ENCODE results near the gene TNFRSF1B.

The TNFRSF1B gene

GRCh38 chr1:12182410-12182984 is 15.7 kb downstream of the TNFRSF1B start:
- no peaks in the 10 kb centered on the region for H3K36me3 ChIP-seq (ENCODE audit: control insufficient read depth, low read length)
- no peaks in the 10 kb centered on the region for H3K79me2 ChIP-seq (ENCODE audit: control insufficient read depth, low read length)
- peaks cover 27% of the 10 kb centered on the region for H3K4me1 ChIP-seq (ENCODE audit: control insufficient read depth, low read length)
- no peak for TF ChIP-seq CTCF (IDR thresholded peaks at IDR 0.05; ENCODE audit: low read depth, low read length, poor library complexity, severe bottlenecking)
- TF ChIP-seq EZH2phosphoT487 (IDR thresholded peaks at IDR 0.05; ENCODE audit: borderline replicate concordance, low read length), result no peak
- H3K9me3 ChIP-seq (ENCODE audit: control insufficient read depth, insufficient read depth, low read length), result no peaks in the 10 kb centered on the region
- no peak overlapping the region for H3K27ac ChIP-seq (ENCODE audit: low read depth, low read length)
- no peak overlapping the region for H3K4me3 ChIP-seq (ENCODE audit: low read length)
- H3K9me2 ChIP-seq (replicated peaks; ENCODE audit: control insufficient read depth, low read length), result no peaks in the 10 kb centered on the region
- H3F3A ChIP-seq (ENCODE audit: control insufficient read depth, insufficient read depth), result no peaks in the 10 kb centered on the region
- H3K4me2 ChIP-seq (ENCODE audit: low read length), result no peak overlapping the region
- H3K27me3 ChIP-seq (ENCODE audit: control insufficient read depth, low read length), result peaks cover 79% of the 10 kb centered on the region
- 0 out of 2 replicates have a peak, but pooled peaks cover under 1% of the 10 kb centered on the region for H4K20me1 ChIP-seq (ENCODE audit: control insufficient read depth, insufficient read depth, low read depth, low read length)

DNA sequence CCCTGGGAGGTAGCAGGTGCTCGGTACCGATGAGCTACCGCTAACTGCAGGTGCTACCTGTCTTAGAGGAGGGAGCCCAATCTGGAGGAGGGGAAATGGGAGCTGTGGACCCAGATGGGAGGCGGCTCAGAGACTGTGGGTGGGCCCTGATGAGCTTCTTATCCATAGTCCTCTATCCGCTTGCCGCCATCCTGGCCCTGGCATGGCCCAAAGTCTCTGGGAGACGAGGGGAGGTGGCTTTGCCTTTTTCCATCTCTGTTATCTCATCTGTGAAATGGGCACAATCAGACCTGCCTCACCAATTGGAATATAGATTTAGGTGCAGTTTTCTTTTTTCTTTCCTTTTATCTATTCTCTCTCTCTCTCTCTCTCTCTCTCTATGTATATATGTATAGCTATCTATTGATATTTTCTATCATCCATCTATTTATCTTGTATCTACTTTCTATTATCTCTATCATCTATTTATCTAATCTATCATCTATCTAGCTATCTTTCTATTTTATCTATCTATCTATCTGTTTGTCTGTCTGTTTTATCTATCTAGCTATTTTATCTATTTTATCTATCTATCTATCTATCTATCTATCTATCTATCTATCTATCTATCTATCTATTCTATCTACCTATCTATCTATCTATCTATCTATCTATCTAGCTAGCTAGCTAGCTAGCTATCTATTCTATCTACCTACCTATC is 16.5 kb downstream of the TNFRSF1B start:
- H3K4me3 ChIP-seq (ENCODE audit: low read length), result no peak overlapping the region
- no peaks in the 10 kb centered on the region for H3F3A ChIP-seq (ENCODE audit: control insufficient read depth, insufficient read depth)
- H4K20me1 ChIP-seq (ENCODE audit: control insufficient read depth, insufficient read depth, low read depth, low read length), result peaks cover 4% of the 10 kb centered on the region; the same call in 1 of the 2 replicates
- TF ChIP-seq CTCF (IDR thresholded peaks at IDR 0.05; ENCODE audit: low read depth, low read length, poor library complexity, severe bottlenecking), result no peak
- no peak for TF ChIP-seq EZH2phosphoT487 (IDR thresholded peaks at IDR 0.05; ENCODE audit: borderline replicate concordance, low read length)
- H3K4me2 ChIP-seq (ENCODE audit: low read length), result no peak overlapping the region
- H3K27me3 ChIP-seq (ENCODE audit: control insufficient read depth, low read length), result peaks cover 81% of the 10 kb centered on the region
- H3K9me3 ChIP-seq (ENCODE audit: control insufficient read depth, insufficient read depth, low read length), result no peaks in the 10 kb centered on the region
- peaks cover 22% of the 10 kb centered on the region for H3K4me1 ChIP-seq (ENCODE audit: control insufficient read depth, low read length)
- no peak overlapping the region for H3K27ac ChIP-seq (ENCODE audit: low read depth, low read length)
- H3K9me2 ChIP-seq (replicated peaks; ENCODE audit: control insufficient read depth, low read length), result no peaks in the 10 kb centered on the region
- H3K36me3 ChIP-seq (ENCODE audit: control insufficient read depth, low read length), result no peaks in the 10 kb centered on the region
- no peaks in the 10 kb centered on the region for H3K79me2 ChIP-seq (ENCODE audit: control insufficient read depth, low read length)

GRCh38 chr1:12184008-12184681 is 17.4 kb downstream of the TNFRSF1B start:
- Histone ChIP-seq H4K20me1 (ENCODE audit: control insufficient read depth, insufficient read depth, low read depth, low read length) (peaks cover 4% of the 10 kb centered on the region; the same call in 1 of the 2 replicates), H3K79me2 (ENCODE audit: control insufficient read depth, low read length) (no peaks in the 10 kb centered on the region), H3K4me3 (ENCODE audit: low read length) (no peak overlapping the region), H3K9me3 (ENCODE audit: control insufficient read depth, insufficient read depth, low read length) (no peaks in the 10 kb centered on the region), H3F3A (ENCODE audit: control insufficient read depth, insufficient read depth) (no peaks in the 10 kb centered on the region), H3K36me3 (ENCODE audit: control insufficient read depth, low read length) (no peaks in the 10 kb centered on the region), H3K27me3 (ENCODE audit: control insufficient read depth, low read length) (peaks cover 76% of the 10 kb centered on the region), H3K4me1 (ENCODE audit: control insufficient read depth, low read length) (peaks cover 13% of the 10 kb centered on the region), H3K9me2 (replicated peaks; ENCODE audit: control insufficient read depth, low read length) (no peaks in the 10 kb centered on the region), H3K4me2 (ENCODE audit: low read length) (no peak overlapping the region), H3K27ac (ENCODE audit: low read depth, low read length) (no peak overlapping the region)
- no peak for TF ChIP-seq CTCF (IDR thresholded peaks at IDR 0.05; ENCODE audit: low read depth, low read length, poor library complexity, severe bottlenecking)
- TF ChIP-seq EZH2phosphoT487 (IDR thresholded peaks at IDR 0.05; ENCODE audit: borderline replicate concordance, low read length), result no peak

Data from DOHH2 (cell line).